HCEC 1CT (cell line): Measurements from ENCODE around the gene FAM20B.

Source experiments
- DNase-seq: peaks from one replicate; pipeline ENCODE4 v3.0.0-alpha.2; 2017

FAM20B gene

DNA sequence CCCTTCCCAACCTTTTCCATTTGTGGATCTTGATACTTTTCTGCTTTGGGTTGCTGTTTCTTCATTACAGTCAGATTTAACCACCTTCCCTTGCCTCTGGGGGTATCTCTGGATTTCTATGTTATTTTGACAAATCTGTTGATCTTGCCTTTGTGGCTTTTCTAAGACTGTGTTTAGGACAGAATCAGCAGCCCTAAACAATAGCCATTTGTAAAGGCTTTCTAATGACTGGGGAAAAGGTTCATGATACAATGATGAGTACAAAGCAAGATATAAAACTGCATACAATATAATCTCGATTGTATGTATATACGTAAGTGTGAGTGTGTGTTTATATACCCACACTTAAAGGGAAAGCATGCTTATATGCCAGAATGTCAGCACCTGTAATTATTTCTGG lies 27.8 kb downstream of the FAM20B start:
- DNase-seq: no peak

DNA sequence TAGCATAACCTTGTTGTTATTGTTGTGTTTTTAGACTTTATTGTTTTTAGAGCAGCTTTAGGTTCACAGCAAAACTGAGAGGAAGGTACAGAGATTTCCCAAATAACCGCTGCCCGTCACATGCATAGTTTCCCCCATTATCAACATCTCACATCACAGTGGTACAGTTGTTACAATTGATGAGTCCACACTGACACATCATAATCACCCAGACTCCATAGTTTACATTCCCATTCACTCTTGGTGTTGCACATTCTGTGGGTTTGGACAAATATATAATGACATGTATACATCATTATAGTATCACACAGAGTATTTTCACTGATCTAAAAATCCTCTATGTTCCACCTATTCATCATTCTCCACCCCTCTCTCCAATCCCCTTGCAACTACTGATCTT lies 30.2 kb downstream of the FAM20B start:
- DNase-seq: peak; percentile 58

DNA sequence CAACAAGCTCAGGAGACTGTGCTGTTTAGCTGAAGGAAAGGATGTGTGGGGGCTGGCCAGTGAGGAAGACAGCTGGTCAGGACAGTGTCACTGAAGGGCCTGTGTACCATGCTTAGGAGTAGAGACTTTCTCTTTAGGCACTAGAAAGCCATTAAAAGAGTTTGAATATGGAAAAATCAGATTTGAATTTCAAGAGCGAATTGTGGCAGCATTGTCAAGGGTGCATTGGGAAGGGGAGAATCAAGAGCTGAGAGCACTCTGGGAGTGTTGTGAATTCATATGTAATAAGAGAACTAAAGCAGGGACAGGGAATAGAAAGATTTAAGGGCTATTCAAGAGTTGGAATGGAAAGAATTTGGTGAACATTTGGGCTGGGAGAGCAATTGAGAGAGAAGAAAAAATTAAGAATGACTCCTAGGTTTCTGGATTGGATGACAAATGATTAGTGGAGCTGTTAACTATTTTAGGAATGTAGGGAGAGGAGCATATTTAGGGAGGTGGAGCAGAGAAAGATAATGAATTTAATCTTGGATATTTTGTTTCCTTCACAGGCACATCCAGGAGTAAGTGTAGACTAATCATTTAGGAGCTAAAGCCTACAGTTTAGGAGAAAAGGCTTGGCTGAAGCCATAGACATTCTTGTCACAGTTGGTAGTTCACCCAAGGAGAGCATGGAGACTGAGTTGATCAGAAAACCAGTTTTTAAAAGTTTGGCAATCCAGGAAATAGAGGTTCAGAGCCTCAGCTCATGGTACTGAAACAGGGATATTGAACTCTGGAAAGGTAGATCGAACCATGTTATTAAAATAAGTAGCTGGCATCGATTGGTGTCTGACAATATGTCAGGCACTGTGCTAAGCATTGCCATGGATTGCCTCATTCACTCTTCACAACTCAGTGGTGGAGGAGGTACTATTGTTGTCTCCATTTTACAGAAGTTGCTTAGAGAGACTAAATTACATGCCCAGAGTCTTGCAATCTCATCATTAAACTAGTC lies 33.1 kb downstream of the FAM20B start:
- DNase-seq: peak; percentile 75

DNA sequence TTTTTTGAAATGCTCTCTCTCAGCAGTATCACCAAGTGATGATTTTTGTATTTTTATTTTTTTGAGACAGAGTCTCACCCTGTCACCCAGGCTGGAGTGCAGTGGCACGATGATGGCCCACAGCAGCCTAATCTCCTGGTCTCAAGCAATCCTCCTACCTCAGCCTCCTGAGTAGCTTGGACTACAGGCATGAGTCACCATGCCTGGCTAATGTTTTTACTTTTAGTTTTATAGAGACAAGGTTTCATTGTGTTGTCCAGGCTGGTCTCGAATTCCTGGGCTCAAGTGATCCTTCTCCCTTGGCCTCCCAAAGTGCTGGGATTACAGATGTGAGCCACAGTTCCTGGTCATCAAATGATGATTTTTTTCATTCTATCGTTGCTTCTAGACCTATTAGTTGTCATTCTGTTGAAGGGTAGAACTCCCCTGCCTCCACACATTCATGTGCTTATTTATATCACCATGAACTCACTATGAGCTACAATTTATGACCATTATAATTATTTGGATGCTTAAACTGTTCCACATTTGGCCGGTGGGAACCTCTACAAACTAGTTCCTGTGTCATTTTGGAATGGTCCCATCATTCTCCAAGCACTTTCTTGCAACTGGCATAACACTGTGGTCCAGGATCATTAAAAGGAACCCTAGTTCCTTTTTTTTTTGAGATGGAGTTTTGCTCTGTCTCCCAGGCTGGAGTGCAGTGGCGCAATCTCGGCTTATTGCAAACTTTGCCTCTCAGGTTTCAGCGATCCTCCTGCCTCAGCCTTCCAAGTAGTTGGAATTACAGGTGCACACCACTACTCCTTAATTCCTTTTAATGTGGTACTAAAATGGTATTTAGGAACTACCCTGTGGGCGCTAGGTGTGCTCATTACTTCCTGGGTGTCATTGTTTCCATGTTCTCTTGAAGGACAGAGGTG lies 35.9 kb downstream of the FAM20B start:
- DNase-seq: no peak

DNA sequence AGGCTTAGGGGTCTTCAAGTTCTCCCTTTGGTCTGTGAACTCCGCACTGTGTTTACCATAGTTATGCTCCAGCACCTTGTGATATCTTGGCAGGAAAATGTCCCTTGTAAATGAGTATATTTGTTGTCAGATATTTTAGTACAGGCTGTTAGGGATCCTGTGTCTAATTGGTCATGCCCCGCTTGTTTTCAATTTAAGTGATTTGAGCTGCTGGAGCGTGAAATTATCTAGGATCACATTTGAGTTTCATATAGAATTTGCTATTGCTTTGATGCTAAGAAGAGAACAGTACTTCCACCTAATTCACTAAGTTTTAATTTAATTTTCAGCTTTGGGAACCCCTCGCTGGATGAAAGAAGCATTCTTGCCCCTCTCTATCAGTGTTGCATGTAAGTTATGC lies 40.8 kb downstream of the FAM20B start:
- DNase-seq: no peak

DNA sequence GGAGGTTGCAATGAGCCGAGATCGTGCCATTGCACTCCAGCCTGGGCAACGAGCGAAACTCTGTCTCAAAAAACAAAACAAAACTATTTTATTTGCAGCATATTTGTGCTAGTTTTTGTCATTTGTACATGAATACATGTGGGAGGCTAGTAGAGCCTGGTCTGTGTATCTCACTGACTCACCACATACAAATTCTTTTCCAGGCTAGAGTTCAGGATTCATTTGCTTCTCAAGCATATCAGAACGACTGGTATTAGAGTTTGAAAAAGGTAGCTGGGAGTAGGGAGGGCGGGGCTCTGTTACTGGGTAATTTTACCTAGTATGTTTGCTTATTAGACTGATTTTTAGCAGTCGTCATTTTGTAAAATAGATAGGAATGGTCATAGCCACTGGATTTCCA lies 51.7 kb downstream of the FAM20B start:
- DNase-seq: peak; percentile 34

DNA sequence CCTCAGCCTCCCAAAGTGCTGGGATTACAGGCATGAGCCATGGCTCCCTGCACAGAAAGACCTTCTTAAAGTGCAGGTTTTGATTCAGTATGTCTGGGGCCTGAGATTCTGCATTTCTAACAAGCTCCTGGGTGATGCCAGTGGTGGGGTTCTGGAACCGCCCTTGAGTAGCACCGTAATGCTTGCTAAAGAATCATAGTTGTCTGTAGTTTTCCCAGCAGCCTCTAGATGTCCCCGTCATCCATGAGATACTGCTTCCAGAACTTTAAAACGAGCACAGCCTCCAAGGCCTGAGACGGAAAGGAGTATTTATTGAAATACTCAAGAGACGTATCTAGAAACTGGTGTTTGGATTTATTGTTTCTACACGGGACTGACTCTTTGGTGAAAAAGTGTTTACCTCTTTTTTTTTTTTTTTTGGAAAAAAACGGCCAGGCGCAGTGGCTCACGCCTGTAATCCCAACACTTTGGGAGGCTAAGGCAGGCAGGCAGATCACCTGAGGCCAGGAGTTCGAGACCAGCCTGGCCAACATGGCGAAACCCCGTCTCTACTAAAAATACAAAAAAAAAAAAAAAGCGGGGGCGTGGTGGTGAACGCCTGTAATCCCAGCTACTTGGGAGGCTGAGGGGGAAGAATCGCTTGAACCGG lies 53.5 kb downstream of the FAM20B start:
- DNase-seq: peak; percentile 79

DNA sequence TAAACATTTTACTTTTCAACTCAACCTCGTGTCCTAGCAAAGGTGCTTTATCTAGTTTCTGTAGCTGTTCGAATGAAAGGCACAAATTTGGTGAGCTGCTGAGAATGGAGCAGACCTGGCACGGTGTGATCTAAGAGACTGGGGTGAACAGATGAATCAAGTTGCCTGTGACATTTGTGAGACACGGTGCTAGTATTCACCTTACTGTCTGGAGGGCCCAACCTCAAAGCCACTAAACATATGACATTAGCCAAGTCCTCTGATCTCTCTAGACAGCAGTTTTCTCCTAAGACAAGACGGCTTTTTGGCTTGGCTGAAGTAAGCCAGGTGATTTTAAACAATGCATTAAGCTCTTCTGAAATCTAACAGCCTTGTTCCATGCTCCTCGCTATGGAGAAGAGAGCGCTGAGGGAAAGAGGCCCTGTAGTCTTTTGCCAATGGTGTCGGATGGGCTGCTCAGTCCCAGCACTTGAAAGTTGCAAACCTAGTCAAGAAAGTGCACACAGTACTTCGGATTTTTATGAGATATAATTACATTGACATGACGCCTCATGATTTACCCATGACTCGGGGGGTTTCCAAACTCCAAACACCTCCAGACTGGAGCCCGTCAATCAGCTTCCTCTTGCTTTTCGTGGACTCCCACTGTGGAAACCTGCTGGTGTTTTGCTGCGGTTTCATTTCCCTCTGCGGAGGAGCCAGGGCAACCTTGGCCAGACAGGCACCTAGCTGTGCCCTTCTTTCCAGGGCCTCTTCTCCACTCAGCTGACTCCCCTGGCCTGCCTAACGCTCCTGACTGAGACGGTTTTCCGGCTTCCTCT lies 55.4 kb downstream of the FAM20B start:
- no peak for DNase-seq

DNA sequence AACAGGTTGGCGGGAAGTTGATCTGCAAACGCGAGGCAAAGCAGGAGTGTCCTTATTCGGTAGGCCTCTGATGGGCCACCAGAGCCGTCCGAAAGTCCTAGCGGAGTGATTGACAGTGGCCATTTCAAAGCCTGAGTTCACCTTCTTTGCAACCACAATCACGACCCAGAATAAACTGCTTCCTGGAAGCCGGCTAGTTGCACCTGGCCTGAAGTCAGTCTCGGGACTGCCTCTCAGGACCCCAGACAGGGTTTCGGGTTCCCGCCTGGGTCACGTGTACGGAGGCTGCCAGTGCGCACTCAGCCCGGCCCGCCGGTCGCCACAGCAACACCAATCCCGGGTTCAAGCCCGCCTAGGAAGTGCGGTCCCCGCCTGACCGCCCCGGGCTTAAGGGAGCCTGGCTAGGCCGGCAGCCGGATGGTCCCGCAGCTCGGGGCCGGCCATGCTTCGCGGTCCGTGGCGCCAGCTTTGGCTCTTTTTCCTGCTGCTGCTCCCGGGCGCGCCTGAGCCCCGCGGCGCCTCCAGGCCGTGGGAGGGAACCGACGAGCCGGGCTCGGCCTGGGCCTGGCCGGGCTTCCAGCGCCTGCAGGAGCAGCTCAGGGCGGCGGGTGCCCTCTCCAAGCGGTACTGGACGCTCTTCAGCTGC lies 56.1 kb downstream of the FAM20B start, which contains the start of gene TOR3A:
TOR3A (plus strand) TSS at position 384 of the 646 bp plus-strand sequence; CDS start at position 443, 59 bp downstream.
- peak; percentile 85 for DNase-seq

DNA sequence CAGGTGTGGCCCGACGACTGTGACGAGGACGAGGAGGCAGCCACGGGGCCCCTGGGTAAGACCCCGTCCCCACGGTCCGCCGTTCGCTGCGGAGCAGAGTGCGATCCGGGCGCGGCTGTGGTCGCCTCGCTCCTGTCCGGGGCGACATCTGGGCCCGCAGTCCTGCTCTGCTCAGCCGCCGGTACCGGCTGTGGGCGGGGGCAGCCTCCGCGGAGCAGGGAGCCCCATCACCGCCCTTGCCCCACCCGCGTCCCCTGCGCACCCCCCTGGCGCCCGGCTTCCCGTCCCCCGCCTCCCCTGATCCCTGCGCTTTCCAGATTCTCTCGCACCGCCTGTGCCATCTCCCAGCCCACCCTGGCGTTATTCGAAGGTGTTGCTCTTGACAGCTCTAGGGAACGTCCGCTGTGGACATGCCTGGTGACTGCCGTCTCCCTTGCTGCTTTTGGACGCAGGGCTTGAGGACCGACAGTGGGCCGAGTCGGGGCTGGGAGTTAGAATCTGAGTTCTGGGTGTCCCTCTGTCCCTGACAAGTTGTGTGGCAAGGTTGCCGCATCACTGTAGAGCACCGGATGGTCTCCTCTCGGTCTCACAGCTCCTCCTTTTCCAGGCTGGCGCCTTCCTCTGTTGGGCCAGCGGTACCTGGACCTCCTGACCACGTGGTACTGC lies 56.8 kb downstream of the FAM20B start:
- DNase-seq: no peak

DNA sequence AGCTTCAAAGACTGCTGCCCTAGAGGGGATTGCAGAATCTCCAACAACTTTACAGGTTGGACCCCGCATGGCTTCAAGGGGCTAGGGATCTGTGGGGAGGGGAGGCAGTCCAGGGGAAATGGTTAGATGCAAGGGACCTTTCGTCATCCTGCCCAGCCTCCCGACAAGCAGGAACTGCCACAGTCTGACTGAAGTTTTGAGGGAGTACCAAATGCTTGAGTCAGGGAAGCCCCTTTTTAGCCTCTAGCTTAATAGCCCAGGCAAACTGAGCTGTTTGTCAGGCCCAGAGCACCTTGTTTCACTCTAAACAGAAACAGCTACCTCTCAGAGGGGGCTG lies 57.3 kb downstream of the FAM20B start:
- peak; percentile 31 for DNase-seq

DNA sequence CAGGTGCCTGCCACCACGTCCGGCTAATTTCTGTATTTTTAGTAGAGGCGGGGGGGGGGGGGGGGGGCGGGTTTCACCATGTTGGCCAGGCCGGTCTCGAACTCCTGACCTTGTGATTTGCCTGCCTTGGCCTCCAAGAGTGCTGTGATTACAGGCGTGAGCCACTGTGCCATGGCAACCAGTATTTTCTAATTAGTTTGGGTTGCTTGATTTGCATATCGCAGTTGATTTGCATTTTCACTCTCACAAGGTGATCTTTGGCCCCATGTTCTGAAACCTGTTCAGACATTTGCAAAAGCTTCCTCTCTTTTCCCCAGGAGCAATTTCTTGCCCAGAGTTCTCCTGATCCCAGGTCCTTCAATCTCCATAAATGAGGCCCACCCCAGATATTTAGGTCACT lies 57.8 kb downstream of the FAM20B start:
- no peak for DNase-seq

DNA sequence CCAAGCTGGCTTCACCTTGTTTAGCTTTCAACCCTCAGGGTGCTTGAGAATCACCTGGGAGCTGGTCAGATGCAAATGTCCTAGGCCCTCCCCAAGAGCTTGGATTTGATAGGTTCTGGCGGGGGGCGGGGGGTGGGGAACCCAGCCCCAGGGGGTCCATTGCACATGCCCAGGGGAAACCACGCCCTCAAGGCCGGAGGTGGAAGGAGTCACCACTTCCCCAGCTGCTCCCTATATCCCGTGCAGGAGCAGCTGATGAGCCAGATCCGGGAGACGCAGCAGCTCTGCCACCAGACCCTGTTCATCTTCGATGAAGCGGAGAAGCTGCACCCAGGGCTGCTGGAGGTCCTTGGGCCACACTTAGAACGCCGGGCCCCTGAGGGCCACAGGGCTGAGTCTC lies 62.0 kb downstream of the FAM20B start:
- DNase-seq: no peak

DNA sequence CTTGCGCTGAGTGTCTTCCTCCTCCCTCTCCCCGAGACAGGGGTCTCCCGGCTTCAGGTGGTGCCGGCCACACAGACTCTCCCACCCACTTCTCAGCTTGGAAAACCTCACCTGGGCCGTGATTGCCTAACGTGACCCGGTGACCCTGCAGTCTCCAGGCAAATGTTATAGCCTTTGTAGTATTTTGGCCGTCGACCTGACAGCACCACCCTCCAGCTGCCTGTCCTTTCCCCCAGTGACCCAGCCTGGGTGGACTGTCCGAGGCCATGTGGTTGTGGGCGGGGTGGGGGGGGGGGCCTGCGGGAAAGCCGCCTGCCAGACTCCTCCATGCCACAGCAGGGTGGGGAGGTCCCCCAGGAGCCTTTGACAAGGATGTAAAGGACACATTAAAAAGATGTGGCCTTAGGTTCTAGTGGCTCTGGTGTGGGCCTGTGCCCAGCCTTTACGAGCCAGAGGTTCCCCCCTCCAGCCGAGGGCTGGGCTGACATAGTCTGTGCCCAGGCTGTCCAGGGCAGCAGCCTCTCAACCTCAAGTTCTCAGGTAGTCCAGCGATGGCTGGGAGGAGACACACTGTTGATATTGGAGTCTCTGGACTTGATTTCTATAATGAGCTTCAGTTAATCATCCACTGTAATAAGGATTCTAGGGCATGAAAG lies 64.3 kb downstream of the FAM20B start:
- DNase-seq: no peak

DNA sequence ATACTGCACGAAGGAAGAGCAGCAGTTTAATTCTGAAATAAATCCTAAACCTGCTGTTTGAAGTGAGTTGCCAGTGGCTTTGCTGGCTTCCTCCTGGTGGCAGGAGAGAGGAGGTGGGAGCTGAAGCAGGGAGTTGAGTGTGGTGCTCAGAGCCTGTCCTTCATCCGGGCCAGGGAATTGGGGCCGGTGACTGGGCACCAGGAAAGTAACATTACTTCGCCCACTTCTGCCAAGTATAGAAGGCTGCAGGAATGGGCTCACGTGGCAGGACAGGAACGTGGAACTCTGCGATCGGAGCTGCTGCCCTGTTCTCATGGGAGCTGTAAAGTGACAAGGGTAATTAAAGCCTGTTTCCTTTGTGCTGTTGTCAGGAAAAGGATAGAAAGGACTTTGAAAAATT lies 64.8 kb downstream of the FAM20B start:
- DNase-seq: no peak

DNA sequence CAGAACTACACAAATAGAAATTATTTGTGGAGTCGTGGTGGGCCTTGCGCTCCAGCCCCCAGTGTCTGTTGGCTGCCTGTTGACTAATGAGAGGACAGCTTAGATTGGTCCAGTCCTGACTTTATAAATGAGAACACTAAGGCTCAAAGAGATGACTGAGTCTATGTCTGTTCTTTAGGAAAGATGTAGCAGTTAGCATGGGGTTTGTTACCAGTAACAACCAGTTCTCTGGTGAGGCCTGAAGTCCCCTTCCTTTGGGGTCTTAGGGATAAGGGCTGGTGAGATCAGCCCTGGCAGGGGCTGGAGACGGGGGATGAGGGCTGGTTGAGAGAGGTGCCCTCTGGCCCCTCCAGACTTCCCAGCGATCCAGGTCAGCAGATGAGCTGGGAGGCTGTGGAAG lies 65.2 kb downstream of the FAM20B start:
- no peak for DNase-seq

DNA sequence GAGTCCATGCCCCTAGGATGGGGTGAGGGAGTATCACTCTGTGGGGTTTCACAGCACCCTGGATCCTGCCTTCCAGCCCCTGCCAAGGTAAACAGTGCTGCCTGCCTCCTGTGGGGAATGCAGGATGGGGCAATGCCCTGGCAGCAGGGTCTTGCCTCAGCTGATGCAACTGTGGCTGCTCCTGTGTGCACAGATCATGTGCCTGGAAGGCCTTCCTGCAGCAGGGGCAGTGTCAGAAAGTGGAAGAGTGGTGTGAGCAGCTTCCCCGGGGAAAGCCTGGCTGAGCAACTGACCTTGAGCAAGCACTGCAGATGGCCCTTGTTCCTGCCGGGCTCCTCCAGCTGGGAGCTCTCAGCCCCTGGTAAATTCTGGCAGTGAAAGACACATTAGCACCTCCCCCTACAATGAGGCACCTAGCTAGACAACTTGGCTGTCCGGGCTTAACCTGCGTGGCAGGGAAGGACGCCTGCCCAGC lies 66.0 kb downstream of the FAM20B start:
- DNase-seq: peak; percentile 44

DNA sequence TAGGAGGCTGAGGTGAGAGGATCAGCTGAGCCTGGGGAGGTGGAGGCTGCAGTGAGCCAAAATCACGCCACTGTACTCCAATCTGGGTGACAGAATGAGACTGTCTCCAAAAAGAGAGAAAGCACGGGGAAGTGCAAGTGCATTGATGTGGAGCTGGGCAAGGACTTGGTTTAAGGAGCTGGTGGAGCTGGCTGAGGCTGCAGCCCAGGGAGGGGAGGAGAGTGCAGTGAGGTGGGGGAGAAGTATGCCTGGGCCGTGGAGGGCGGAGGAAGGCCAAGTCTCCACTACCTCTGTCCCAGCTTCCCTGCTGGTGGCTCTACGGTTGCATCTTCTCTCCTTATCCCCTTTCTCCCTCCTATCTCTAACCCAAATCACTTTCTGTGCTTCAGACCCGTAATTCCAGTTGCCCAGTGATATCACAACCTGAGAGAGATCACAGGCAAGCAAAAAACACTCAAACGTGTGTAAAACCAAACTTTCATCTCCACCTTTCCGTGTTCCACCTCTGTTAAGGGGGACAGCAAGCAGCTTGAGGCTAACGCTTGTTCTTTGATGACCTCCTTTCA lies 67.3 kb downstream of the FAM20B start:
- no peak for DNase-seq

DNA sequence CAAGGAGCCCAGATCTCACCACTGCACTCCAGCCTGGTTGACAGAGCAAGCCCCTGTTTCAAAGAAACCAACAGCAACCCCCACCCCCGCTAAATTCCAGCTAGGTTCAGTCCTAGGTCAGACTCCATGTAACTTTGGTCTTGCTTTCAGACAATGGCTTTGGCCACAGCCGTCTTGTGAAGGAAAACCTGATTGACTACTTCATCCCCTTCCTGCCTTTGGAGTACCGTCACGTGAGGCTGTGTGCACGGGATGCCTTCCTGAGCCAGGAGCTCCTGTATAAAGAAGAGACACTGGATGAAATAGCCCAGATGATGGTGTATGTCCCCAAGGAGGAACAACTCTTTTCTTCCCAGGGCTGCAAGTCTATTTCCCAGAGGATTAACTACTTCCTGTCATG lies 69.1 kb downstream of the FAM20B start:
- no peak for DNase-seq

DNA sequence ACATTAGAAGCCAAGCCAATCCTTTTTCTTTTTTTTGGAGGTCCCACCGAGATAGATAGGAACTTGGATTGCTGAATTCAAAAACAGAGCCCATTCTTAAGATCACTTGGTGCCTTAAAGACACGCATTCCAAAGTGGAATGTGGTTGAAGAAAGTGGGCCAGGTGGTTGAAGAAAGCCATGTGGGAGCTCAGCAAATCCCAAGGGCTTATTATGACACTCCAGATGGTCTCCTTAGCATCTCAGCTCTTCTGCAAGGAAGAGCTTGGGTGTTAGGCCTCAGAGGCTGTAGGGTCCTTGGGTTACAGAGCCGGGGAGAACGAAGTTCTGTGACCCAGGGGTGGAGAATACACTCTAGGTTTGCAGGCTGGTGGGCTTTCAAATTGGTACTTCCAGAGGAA lies 69.7 kb downstream of the FAM20B start:
- DNase-seq: no peak
